AG04450 (cell line): Measurements from ENCODE around the gene HMBS. TPM values are rescaled to one million over a fixed set of nuclear protein-coding genes. Genes with fewer than 3 reads are reported as not detected.

Experiments used
- CTCF ChIA-PET: fragments of 300-600, 350-600 bp; formaldehyde crosslinking; extraction: SDS; loops from one replicate; lab custom pipeline; 2022; ENCODE audit warnings: antibody characterized with exemption, inconsistent platforms; lab: Charles Lee
- POLR2A ChIA-PET: fragments of 350-600 bp; formaldehyde crosslinking; extraction: SDS; loops from one replicate; lab custom pipeline; 2021; ENCODE audit warnings: antibody characterized with exemption, inconsistent platforms; lab: Yijun Ruan, JAX
- DNase-seq: peaks from one replicate; pipeline ENCODE4 v3.0.0-alpha.2; 2011; ENCODE audit warnings: low read depth, low spot score
- H3K27ac ChIP-seq: one replicate; pipeline ENCODE4 v1.5.1; 2012; ENCODE audit warnings: low read depth, low read length, control low read depth
- H3K27me3 ChIP-seq: one replicate; pipeline ENCODE4 v1.6.0; 2012; ENCODE audit warnings: low read length; ENCODE audit not compliant: control insufficient read depth, insufficient read depth
- H3K4me3 ChIP-seq: 2 replicates; pipeline ENCODE4 v1.5.1; 2011; ENCODE audit warnings: mild to moderate bottlenecking, low read depth, low read length, control low read depth
- H3K9me3 ChIP-seq: 2 replicates; pipeline ENCODE4 v1.5.1; 2012; ENCODE audit warnings: low read length; ENCODE audit not compliant: control insufficient read depth, insufficient read depth
- polyA plus RNA-seq: library from polyadenylated mRNA; depleted of rRNA; stranded (reverse); fragments of >200 nt; gene quantifications from 2 replicates; pipeline ENCODE4 v1.2.3, GENCODE V29; 2011
- TF ChIP-seq, protein P1 (sequence below): IDR thresholded peaks from 2 replicates; pipeline ENCODE4 v1.5.1; 2011; ENCODE audit warnings: low read depth, low read length, control low read depth, inconsistent platforms

The HMBS gene
- polyA plus RNA-seq, 1 experiment, result 38.5 TPM

- ChIA-PET POLR2A (interaction anchor here (0.6 to 2.9 kb wide), 8 partner anchors 14 to 719 kb away, joined by 3 to 13 read pairs (median 4); partner anchors contain the start of genes C2CD2L, DPAGT1, MCAM and VPS11), CTCF (interaction anchor here (0.6 to 1.2 kb wide), 9 partner anchors 17 to 573 kb away, joined by 3 to 6 read pairs (median 4); partner anchors contain the start of genes CBL and DPAGT1)
- TF ChIP-seq, protein P1, sequence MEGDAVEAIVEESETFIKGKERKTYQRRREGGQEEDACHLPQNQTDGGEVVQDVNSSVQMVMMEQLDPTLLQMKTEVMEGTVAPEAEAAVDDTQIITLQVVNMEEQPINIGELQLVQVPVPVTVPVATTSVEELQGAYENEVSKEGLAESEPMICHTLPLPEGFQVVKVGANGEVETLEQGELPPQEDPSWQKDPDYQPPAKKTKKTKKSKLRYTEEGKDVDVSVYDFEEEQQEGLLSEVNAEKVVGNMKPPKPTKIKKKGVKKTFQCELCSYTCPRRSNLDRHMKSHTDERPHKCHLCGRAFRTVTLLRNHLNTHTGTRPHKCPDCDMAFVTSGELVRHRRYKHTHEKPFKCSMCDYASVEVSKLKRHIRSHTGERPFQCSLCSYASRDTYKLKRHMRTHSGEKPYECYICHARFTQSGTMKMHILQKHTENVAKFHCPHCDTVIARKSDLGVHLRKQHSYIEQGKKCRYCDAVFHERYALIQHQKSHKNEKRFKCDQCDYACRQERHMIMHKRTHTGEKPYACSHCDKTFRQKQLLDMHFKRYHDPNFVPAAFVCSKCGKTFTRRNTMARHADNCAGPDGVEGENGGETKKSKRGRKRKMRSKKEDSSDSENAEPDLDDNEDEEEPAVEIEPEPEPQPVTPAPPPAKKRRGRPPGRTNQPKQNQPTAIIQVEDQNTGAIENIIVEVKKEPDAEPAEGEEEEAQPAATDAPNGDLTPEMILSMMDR, result no peak
- H3K27ac ChIP-seq, result peak within 1 kb of the TSS; percentile 70
- H3K9me3 ChIP-seq, result no peaks in the 10 kb centered on the region; the same call in 1 of the 2 replicates
- peak within 1 kb of the TSS; percentile 100 for H3K4me3 ChIP-seq
- no peaks in the 10 kb centered on the region for H3K27me3 ChIP-seq
- peak; percentile 97 for DNase-seq
Measured at GRCh38 chr11:119121008-119121810, 36.5 kb downstream of the HMBS start, which contains the start of gene HINFP. Gene HINFP (plus strand): TSS chr11:119121580. CDS start chr11:119126945, 5,365 bp downstream.

GRCh38 chr11:119121811-119122124 is 37.1 kb downstream of the HMBS start:
- POLR2A ChIA-PET, result interaction anchor here (0.7 to 2.9 kb wide), 7 partner anchors 15 to 195 kb away, joined by 3 to 13 read pairs (median 4); partner anchors contain the start of genes C2CD2L, DPAGT1, MCAM and VPS11
- Histone ChIP-seq H3K4me3 (peak overlapping the region; percentile 100), H3K9me3 (no peaks in the 10 kb centered on the region; the same call in 1 of the 2 replicates), H3K27ac (peak overlapping the region; percentile 21), H3K27me3 (no peaks in the 10 kb centered on the region)
- TF ChIP-seq, protein P1, result no peak
- CTCF ChIA-PET, result interaction anchor here (0.6 to 1.1 kb wide), 6 partner anchors 16 to 75 kb away, joined by 3 to 4 read pairs (median 3); no protein-coding TSS in a partner anchor
- no peak for DNase-seq

- H3K4me3 ChIP-seq, result no peak overlapping the region
- ChIA-PET POLR2A (interaction anchor here (0.6 kb wide), 2 partner anchors 24 to 41 kb away, joined by 5 to 6 read pairs; partner anchors contain the start of gene DPAGT1), CTCF (interaction anchor here (0.6 to 2.3 kb wide), 4 partner anchors 9 to 197 kb away, joined by 3 to 6 read pairs (median 4); no protein-coding TSS in a partner anchor)
- DNase-seq, result no peak
- H3K27me3 ChIP-seq, result no peaks in the 10 kb centered on the region
- no peaks in the 10 kb centered on the region; the same call in 1 of the 2 replicates for H3K9me3 ChIP-seq
- TF ChIP-seq, protein P1, result no peak
- no peak overlapping the region for H3K27ac ChIP-seq
Measured at GRCh38 chr11:119125821-119126220, 41.1 kb downstream of the HMBS start.

DNA sequence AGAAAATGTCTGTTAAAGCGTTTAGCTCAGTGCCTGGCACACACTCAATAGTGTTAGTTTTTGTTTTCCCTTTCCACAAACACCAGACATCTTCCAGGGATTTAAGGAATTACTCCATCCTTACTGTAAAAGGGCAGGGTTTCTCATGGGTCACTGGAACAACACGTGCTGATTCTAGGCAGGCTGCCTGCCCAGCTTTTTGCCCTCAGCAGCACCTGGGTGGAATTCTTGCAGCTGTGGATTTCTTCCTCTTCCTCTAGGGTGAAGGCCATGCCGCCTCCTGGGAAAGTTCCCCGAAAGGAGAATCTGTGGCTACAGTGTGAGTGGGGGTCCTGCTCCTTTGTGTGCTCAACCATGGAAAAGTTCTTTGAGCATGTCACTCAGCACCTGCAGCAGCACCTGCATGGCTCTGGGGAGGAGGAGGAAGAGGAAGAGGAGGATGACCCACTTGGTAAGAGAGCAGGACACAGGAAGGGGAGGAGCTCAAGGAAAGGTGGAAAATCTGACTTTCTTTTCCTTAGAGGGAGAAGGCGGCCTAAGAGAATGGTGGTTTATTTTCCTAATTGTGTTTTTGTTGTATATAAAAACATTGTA is 42.1 kb downstream of the HMBS start:
- CTCF ChIA-PET, result interaction anchor here (0.6 to 2.3 kb wide), 4 partner anchors 13 to 196 kb away, joined by 3 to 6 read pairs (median 4); no protein-coding TSS in a partner anchor
- Histone ChIP-seq H3K27ac (no peak overlapping the region), H3K9me3 (no peaks in the 10 kb centered on the region), H3K27me3 (no peaks in the 10 kb centered on the region), H3K4me3 (no peak overlapping the region)
- TF ChIP-seq, protein P1, result no peak
- POLR2A ChIA-PET, result interaction anchor here (0.6 kb wide), 1 partner anchor 42 kb away, joined by 6 read pairs; no protein-coding TSS in a partner anchor
- no peak for DNase-seq
